ENCODE measurements around the gene IQGAP2. TPM values are rescaled to one million over a fixed set of nuclear protein-coding genes. Genes with fewer than 3 reads are reported as not detected.

Gene IQGAP2
- total RNA-seq, 1 experiment from 2014 or later, result 13.4 TPM

- intact Hi-C loops (cut with micrococcal nuclease; ENCODE audit: unreplicated experiment), result no loop called here
- H3K4me1 Mint-ChIP-seq (ENCODE audit: low read depth, unreplicated experiment), result no peaks in the 10 kb centered on the region
- CTCF ChIA-PET, result interaction anchor here (0.6 to 1.0 kb wide), 2 partner anchors 8 to 87 kb away, joined by 3 read pairs; no protein-coding TSS in a partner anchor
- no peaks in the 10 kb centered on the region for H3K9me3 Mint-ChIP-seq (ENCODE audit: low read depth, unreplicated experiment)
- H3K27me3 Mint-ChIP-seq (ENCODE audit: unreplicated experiment), result peaks cover 20% of the 10 kb centered on the region
- no peaks in the 10 kb centered on the region for H3K36me3 Mint-ChIP-seq (ENCODE audit: insufficient read depth, unreplicated experiment)
- H3K27ac Mint-ChIP-seq (ENCODE audit: unreplicated experiment), result no peak overlapping the region
- no peak for DNase-seq
- TF ChIP-seq CTCF (IDR thresholded peaks at IDR 0.05; ENCODE audit: unreplicated experiment), result no peak
- H3K4me3 Mint-ChIP-seq (ENCODE audit: low read depth, unreplicated experiment), result no peak overlapping the region
- BruUV-seq (replicated peaks), result no TSS peak
These were observed 188.3 kb downstream of the IQGAP2 start for GRCh38 chr5:76591366-76591765.

GRCh38 chr5:76592692-76593091 is 189.6 kb downstream of the IQGAP2 start:
- CTCF ChIA-PET, result no interaction called here
- Mint-ChIP-seq H3K4me1 (ENCODE audit: low read depth, unreplicated experiment) (no peaks in the 10 kb centered on the region), H3K27me3 (ENCODE audit: unreplicated experiment) (peaks cover 20% of the 10 kb centered on the region), H3K36me3 (ENCODE audit: insufficient read depth, unreplicated experiment) (no peaks in the 10 kb centered on the region), H3K9me3 (ENCODE audit: low read depth, unreplicated experiment) (no peaks in the 10 kb centered on the region), H3K27ac (ENCODE audit: unreplicated experiment) (no peak overlapping the region), H3K4me3 (ENCODE audit: low read depth, unreplicated experiment) (no peak overlapping the region)
- intact Hi-C loops (cut with micrococcal nuclease; ENCODE audit: unreplicated experiment), result no loop called here
- TF ChIP-seq CTCF (IDR thresholded peaks at IDR 0.05; ENCODE audit: unreplicated experiment), result no peak
- BruUV-seq (replicated peaks), result no TSS peak
- no peak for DNase-seq

- CTCF ChIA-PET, result interaction anchor here (0.8 kb wide), 1 partner anchor 10 kb away, joined by 3 read pairs; no protein-coding TSS in a partner anchor
- Mint-ChIP-seq H3K27me3 (ENCODE audit: unreplicated experiment) (peaks cover 20% of the 10 kb centered on the region), H3K27ac (ENCODE audit: unreplicated experiment) (no peak overlapping the region), H3K4me1 (ENCODE audit: low read depth, unreplicated experiment) (no peaks in the 10 kb centered on the region), H3K36me3 (ENCODE audit: insufficient read depth, unreplicated experiment) (no peaks in the 10 kb centered on the region), H3K4me3 (ENCODE audit: low read depth, unreplicated experiment) (no peak overlapping the region), H3K9me3 (ENCODE audit: low read depth, unreplicated experiment) (no peaks in the 10 kb centered on the region)
- BruUV-seq (replicated peaks), result no TSS peak
- DNase-seq, result no peak
- no peak for TF ChIP-seq CTCF (IDR thresholded peaks at IDR 0.05; ENCODE audit: unreplicated experiment)
- intact Hi-C loops (cut with micrococcal nuclease; ENCODE audit: unreplicated experiment), result no loop called here
These were observed 191.0 kb downstream of the IQGAP2 start for GRCh38 chr5:76594107-76594506.

GRCh38 chr5:76595755-76596481 is 192.8 kb downstream of the IQGAP2 start:
- no peak for DNase-seq
- Mint-ChIP-seq H3K27me3 (ENCODE audit: unreplicated experiment) (peaks cover 19% of the 10 kb centered on the region), H3K27ac (ENCODE audit: unreplicated experiment) (no peak overlapping the region), H3K4me3 (ENCODE audit: low read depth, unreplicated experiment) (no peak overlapping the region), H3K9me3 (ENCODE audit: low read depth, unreplicated experiment) (no peaks in the 10 kb centered on the region), H3K4me1 (ENCODE audit: low read depth, unreplicated experiment) (no peaks in the 10 kb centered on the region), H3K36me3 (ENCODE audit: insufficient read depth, unreplicated experiment) (no peaks in the 10 kb centered on the region)
- CTCF ChIA-PET, result no interaction called here
- intact Hi-C loops (cut with micrococcal nuclease; ENCODE audit: unreplicated experiment), result no loop called here
- no TSS peak for BruUV-seq (replicated peaks)
- TF ChIP-seq CTCF (IDR thresholded peaks at IDR 0.05; ENCODE audit: unreplicated experiment), result no peak

Measured in Calu3 (cell line).